ENCODE data around the gene FSIP1.

- no peak for TF ChIP-seq CTCF (IDR thresholded peaks at IDR 0.05)
- no peak for TF ChIP-seq POLR2AphosphoS5 (IDR thresholded peaks at IDR 0.05)
- TF ChIP-seq EP300 (IDR thresholded peaks at IDR 0.05; ENCODE audit: low read depth), result no peak
These were observed 98.4 kb downstream of the FSIP1 start for GRCh38 chr15:39684233-39684632.
